ENCODE data around the gene PARP15. TPM values are rescaled to one million over a fixed set of nuclear protein-coding genes. Genes with fewer than 3 reads are reported as not detected.

Gene PARP15
- total RNA-seq, 1 experiment from 2014 or later, result 0.12 TPM

GRCh38 chr3:122568755-122569154, 8.7 kb upstream of the PARP15 start:
- Histone ChIP-seq H3K4me3 (replicated peaks in 1 of 2; ENCODE audit: low read depth in 1 of 2, low read length in 2 of 2) (no peak overlapping the region), H3K36me3 (ENCODE audit: control insufficient read depth in 1 of 2, insufficient read depth in 2 of 2, low read length in 2 of 2) (0 out of 4 replicates have a peak, but pooled peaks cover 0 to 3% of the 10 kb centered on the region in 2 experiments), H3K27me3 (ENCODE audit: insufficient read depth, low read length) (no peaks in the 10 kb centered on the region), H2AFZ (ENCODE audit: low read depth, low read length, poor library complexity, severe bottlenecking) (no peak overlapping the region), H3K79me2 (ENCODE audit: insufficient read depth, low read length) (0 out of 2 replicates have a peak, but pooled peaks cover 4% of the 10 kb centered on the region), H4K20me1 (ENCODE audit: insufficient read depth) (no peaks in the 10 kb centered on the region), H3K4me1 (ENCODE audit: control insufficient read depth in 1 of 2, insufficient read depth in 2 of 2, low read length in 2 of 2) (peaks cover 20 to 31% of the 10 kb centered on the region in 2 experiments), H3K9ac (ENCODE audit: low read length) (no peak overlapping the region), H3K4me2 (ENCODE audit: low read length) (no peak overlapping the region), H3K9me2 (ENCODE audit: insufficient read depth) (no peaks in the 10 kb centered on the region), H3K27ac (ENCODE audit: low read depth, low read length) (no peak overlapping the region), H3K9me3 (ENCODE audit: control insufficient read depth in 1 of 2, insufficient read depth in 1 of 2, low read depth in 1 of 2, low read length in 2 of 2) (no peaks in the 10 kb centered on the region)
- ATAC-seq, result no peak
- ChIA-PET POLR2A (no interaction called here), CTCF (no interaction called here), RAD21 (ENCODE audit: low non-redundant PET in 1 of 2, low total read pairs in 2 of 2, uncharacterized antibody in 2 of 2, unreplicated experiment in 2 of 2) (no interaction called here)
- no peak for DNase-seq (ENCODE audit: low read depth, low spot score)
- intact Hi-C loops (cut with micrococcal nuclease), result no loop called here
- BruUV-seq (replicated peaks), result no TSS peak
- TF ChIP-seq RAD21 (IDR thresholded peaks at IDR 0.05; ENCODE audit: low read depth) (no peak), TCF7L2 (IDR thresholded peaks at IDR 0.05; ENCODE audit: borderline replicate concordance, extremely low read depth, insufficient read depth, insufficient read length) (no peak), JUND (IDR thresholded peaks at IDR 0.05) (no peak), POLR2A (IDR thresholded peaks at IDR 0.05; ENCODE audit: borderline replicate concordance, extremely low read depth, insufficient read depth, insufficient read length) (no peak), EGR1 (IDR thresholded peaks at IDR 0.05; ENCODE audit: low read depth) (no peak), EZH2 (IDR thresholded peaks at IDR 0.05) (no peak), ELF1 (IDR thresholded peaks at IDR 0.05; ENCODE audit: borderline replicate concordance, low read depth) (no peak), POLR2AphosphoS5 (IDR thresholded peaks at IDR 0.05; ENCODE audit: low read depth, low read length) (no peak), FOSL1 (IDR thresholded peaks at IDR 0.05; ENCODE audit: low read depth) (no peak), SRF (IDR thresholded peaks at IDR 0.05; ENCODE audit: low read depth) (no peak), CTCF (IDR thresholded peaks at IDR 0.05 in 2 of 3, conservative IDR thresholded peaks at IDR 0.05 in 1 of 3; ENCODE audit: borderline replicate concordance in 1 of 3, insufficient read depth in 1 of 3, low read depth in 2 of 3, low read length in 2 of 3) (no peak), CBX3 (IDR thresholded peaks at IDR 0.05; ENCODE audit: low read depth) (no peak), EZH2phosphoT487 (IDR thresholded peaks at IDR 0.05; ENCODE audit: borderline replicate concordance) (no peak), ZFX (IDR thresholded peaks at IDR 0.05) (no peak), SP1 (IDR thresholded peaks at IDR 0.05; ENCODE audit: low read depth) (no peak), ZNF274 (IDR thresholded peaks at IDR 0.05; ENCODE audit: low read depth, low read length) (no peak)
- TF ChIP-seq, protein P1, sequence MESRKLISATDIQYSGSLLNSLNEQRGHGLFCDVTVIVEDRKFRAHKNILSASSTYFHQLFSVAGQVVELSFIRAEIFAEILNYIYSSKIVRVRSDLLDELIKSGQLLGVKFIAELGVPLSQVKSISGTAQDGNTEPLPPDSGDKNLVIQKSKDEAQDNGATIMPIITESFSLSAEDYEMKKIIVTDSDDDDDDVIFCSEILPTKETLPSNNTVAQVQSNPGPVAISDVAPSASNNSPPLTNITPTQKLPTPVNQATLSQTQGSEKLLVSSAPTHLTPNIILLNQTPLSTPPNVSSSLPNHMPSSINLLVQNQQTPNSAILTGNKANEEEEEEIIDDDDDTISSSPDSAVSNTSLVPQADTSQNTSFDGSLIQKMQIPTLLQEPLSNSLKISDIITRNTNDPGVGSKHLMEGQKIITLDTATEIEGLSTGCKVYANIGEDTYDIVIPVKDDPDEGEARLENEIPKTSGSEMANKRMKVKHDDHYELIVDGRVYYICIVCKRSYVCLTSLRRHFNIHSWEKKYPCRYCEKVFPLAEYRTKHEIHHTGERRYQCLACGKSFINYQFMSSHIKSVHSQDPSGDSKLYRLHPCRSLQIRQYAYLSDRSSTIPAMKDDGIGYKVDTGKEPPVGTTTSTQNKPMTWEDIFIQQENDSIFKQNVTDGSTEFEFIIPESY (IDR thresholded peaks at IDR 0.05; ENCODE audit: extremely low read depth, insufficient replicate concordance, low read length), result no peak
